HCT116 (cell line): Measurements from ENCODE around the gene LDB2. TPM values are rescaled to one million over a fixed set of nuclear protein-coding genes. Genes with fewer than 3 reads are reported as not detected.

Experiments used
- ATAC-seq: fragments of 200-7000 bp; cut with Tn5 transposase; 2 replicates; pipeline ENCODE4 v1.9.1; 2020; ENCODE audit warnings: mild to moderate bottlenecking, moderate library complexity
- BruUV-seq: library from RNA; stranded (reverse); fragments of 400-500 nt; replicated peaks from 2 replicates; lab custom pipeline; 2021; lab: Mats Ljungman, UMichigan
- CTCF ChIA-PET: fragments of 300-600 bp; sonication (Branson Sonifier 250); formaldehyde crosslinking; loops from one replicate; lab custom pipeline; 2021; ENCODE audit warnings: antibody characterized with exemption; lab: Charles Lee
- POLR2A ChIA-PET: fragments of 300-600, 350-600 bp; sonication (Branson Sonifier 250); formaldehyde crosslinking; loops from one replicate; lab custom pipeline; 2021; ENCODE audit warnings: antibody characterized with exemption; lab: Charles Lee
- RAD21 ChIA-PET, 2 experiments: fragments of 300-600 bp; sonication (Branson Sonifier 250); formaldehyde crosslinking; loops; one replicate each; lab custom pipeline; 2023; ENCODE audit warnings: low total read pairs in 2 of 2; ENCODE audit not compliant: uncharacterized antibody in 2 of 2, unreplicated experiment in 2 of 2, low non-redundant PET in 1 of 2; lab: Charles Lee
- DNase-seq: peaks from one replicate; pipeline ENCODE4 v3.0.0-alpha.2; 2010; ENCODE audit warnings: low read depth, low spot score
- H2AFZ ChIP-seq: fragments of 200-600 bp; shearing (Covaris generic), sonication (generic); 2 replicates; pipeline ENCODE4 v1.6.1; 2017; ENCODE audit warnings: low read depth, mixed run types, mixed read lengths, antibody characterized with exemption, low read length; ENCODE audit not compliant: poor library complexity, severe bottlenecking
- H3K27ac ChIP-seq: 2 replicates; pipeline ENCODE4 v1.5.1; 2012; ENCODE audit warnings: low read depth, low read length
- H3K27me3 ChIP-seq: fragments of 200-600 bp; sonication (generic); 2 replicates; pipeline ENCODE4 v1.6.1; 2016; ENCODE audit warnings: mixed run types, low read length, mixed read lengths; ENCODE audit not compliant: insufficient read depth
- H3K36me3 ChIP-seq, 2 experiments: fragments of 200-500 bp in 1 of 2; fragments of 200-600 bp in 1 of 2; sonication (Bioruptor generic) in 1 of 2; sonication (generic) in 1 of 2; 2 replicates each; pipeline versions ENCODE4 v1.5.1 to v1.6.1; 2014 to 2016; ENCODE audit warnings: low read length in 2 of 2, inconsistent platforms in 1 of 2, mixed read lengths in 1 of 2, mixed run types in 1 of 2; ENCODE audit not compliant: insufficient read depth in 2 of 2, control insufficient read depth in 1 of 2
- H3K4me1 ChIP-seq, 2 experiments: fragments of 200-600 bp in 1 of 2; sonication (generic) in 1 of 2; 2 replicates each; pipeline versions ENCODE4 v1.5.1 to v1.6.1; 2012 to 2017; ENCODE audit warnings: low read length in 2 of 2, inconsistent platforms in 1 of 2, mild to moderate bottlenecking in 1 of 2, mixed read lengths in 1 of 2, mixed run types in 1 of 2, moderate library complexity in 1 of 2; ENCODE audit not compliant: insufficient read depth in 2 of 2, control insufficient read depth in 1 of 2
- H3K4me2 ChIP-seq: fragments of 200-600 bp; sonication (generic); 2 replicates; pipeline ENCODE4 v1.6.1; 2017; ENCODE audit warnings: mixed run types, low read length, mixed read lengths
- H3K4me3 ChIP-seq, 2 experiments: fragments of 200-600 bp in 1 of 2; sonication (generic) in 1 of 2; replicated peaks in 1 of 2; 2 replicates each; pipeline ENCODE4 v1.5.1; 2011 to 2016; ENCODE audit warnings: low read length in 2 of 2, control low read depth in 1 of 2, low read depth in 1 of 2, mild to moderate bottlenecking in 1 of 2, mixed read lengths in 1 of 2, mixed run types in 1 of 2
- H3K79me2 ChIP-seq: fragments of 200-600 bp; sonication (generic); 2 replicates; pipeline ENCODE4 v1.6.1; 2017; ENCODE audit warnings: mild to moderate bottlenecking, mixed run types, low read length, moderate library complexity, mixed read lengths; ENCODE audit not compliant: insufficient read depth
- H3K9ac ChIP-seq: fragments of 200-600 bp; sonication (generic); 2 replicates; pipeline ENCODE4 v1.6.1; 2016; ENCODE audit warnings: low read length, mixed read lengths
- H3K9me2 ChIP-seq: fragments of 200-600 bp; sonication (generic), shearing (Covaris generic); 2 replicates; pipeline ENCODE4 v1.6.1; 2017; ENCODE audit warnings: mixed run types, mild to moderate bottlenecking, moderate library complexity; ENCODE audit not compliant: insufficient read depth
- H3K9me3 ChIP-seq, 2 experiments: fragments of 200-500 bp in 1 of 2; fragments of 200-600 bp in 1 of 2; sonication (Bioruptor generic) in 1 of 2; sonication (generic) in 1 of 2; 2 replicates each; pipeline ENCODE4 v1.6.1; 2014 to 2017; ENCODE audit warnings: low read length in 2 of 2, mixed read lengths in 2 of 2, inconsistent platforms in 1 of 2, low read depth in 1 of 2, mild to moderate bottlenecking in 1 of 2, mixed run types in 1 of 2, moderate library complexity in 1 of 2; ENCODE audit not compliant: control insufficient read depth in 1 of 2, insufficient read depth in 1 of 2
- H4K20me1 ChIP-seq: fragments of 200-600 bp; sonication (generic), shearing (Covaris generic); 2 replicates; pipeline ENCODE4 v1.6.1; 2017; ENCODE audit warnings: mixed run types, mild to moderate bottlenecking, moderate library complexity; ENCODE audit not compliant: insufficient read depth
- CBX3 ChIP-seq: IDR thresholded peaks from 2 replicates; pipeline ENCODE4 v1.6.1; 2012; ENCODE audit warnings: low read depth
- CEBPB ChIP-seq: IDR thresholded peaks from 2 replicates; pipeline ENCODE4 v1.6.1; 2012; ENCODE audit warnings: low read depth
- EGR1 ChIP-seq: IDR thresholded peaks from 2 replicates; pipeline ENCODE4 v1.6.1; 2012; ENCODE audit warnings: low read depth
- ELF1 ChIP-seq: IDR thresholded peaks from 2 replicates; pipeline ENCODE4 v1.6.1; 2012; ENCODE audit warnings: low read depth, borderline replicate concordance
- EZH2 ChIP-seq: fragments of 200-600 bp; sonication (generic); IDR thresholded peaks from 2 replicates; pipeline ENCODE4 v1.6.1; 2017; ENCODE audit warnings: antibody characterized with exemption, mixed run types
- FOSL1 ChIP-seq: IDR thresholded peaks from 2 replicates; pipeline ENCODE4 v1.6.1; 2012; ENCODE audit warnings: low read depth
- JUND ChIP-seq: IDR thresholded peaks from 2 replicates; pipeline ENCODE4 v1.6.1; 2012
- POLR2A ChIP-seq: IDR thresholded peaks from 2 replicates; pipeline ENCODE4 v1.7.0; 2011; ENCODE audit warnings: borderline replicate concordance; ENCODE audit not compliant: insufficient read depth, insufficient read length; ENCODE audit errors: extremely low read depth
- POLR2AphosphoS5 ChIP-seq: IDR thresholded peaks from 2 replicates; pipeline ENCODE4 v1.6.1; 2011; ENCODE audit warnings: mild to moderate bottlenecking, low read depth, low read length, moderate library complexity
- SIN3A ChIP-seq: IDR thresholded peaks from 2 replicates; pipeline ENCODE4 v1.6.1; 2012; ENCODE audit warnings: low read depth
- SP1 ChIP-seq: IDR thresholded peaks from 2 replicates; pipeline ENCODE4 v1.6.1; 2012; ENCODE audit warnings: low read depth
- SRF ChIP-seq: IDR thresholded peaks from 2 replicates; pipeline ENCODE4 v1.6.1; 2012; ENCODE audit warnings: low read depth
- TCF7L2 ChIP-seq: IDR thresholded peaks from 2 replicates; pipeline ENCODE4 v1.7.0; 2011; ENCODE audit warnings: borderline replicate concordance, inconsistent platforms; ENCODE audit not compliant: insufficient read depth, insufficient read length; ENCODE audit errors: extremely low read depth
- YY1 ChIP-seq: IDR thresholded peaks from 2 replicates; pipeline ENCODE4 v1.6.1; 2011; ENCODE audit warnings: low read length, low read depth, moderate library complexity, mild to moderate bottlenecking; ENCODE audit not compliant: insufficient replicate concordance; ENCODE audit errors: extremely low read depth
- ZFX ChIP-seq: fragments of 450-650 bp; IDR thresholded peaks from 2 replicates; pipeline ENCODE4 v1.6.1; 2017
- ZNF274 ChIP-seq: fragments of 200-500 bp; sonication (Bioruptor generic); IDR thresholded peaks from 2 replicates; pipeline ENCODE4 v1.6.1; 2014; ENCODE audit warnings: mild to moderate bottlenecking, low read depth, low read length, inconsistent platforms
- intact Hi-C: fragments of 100-400 bp; cut with micrococcal nuclease; formaldehyde crosslinking; loops from 2 replicates; pipeline ENCODE4 v1.10.0; 2022
- total RNA-seq: library from RNA; stranded (reverse); gene quantifications from one replicate; pipeline ENCODE4 v1.2.1, GENCODE V29; 2021; ENCODE audit not compliant: unreplicated experiment
- TF ChIP-seq, protein P1 (sequence below), 3 experiments: fragments of 200-600 bp in 1 of 3; sonication (generic) in 1 of 3; IDR thresholded peaks in 2 of 3; conservative IDR thresholded peaks in 1 of 3; 2 replicates each; pipeline ENCODE4 v1.5.1; 2012 to 2017; ENCODE audit warnings: low read depth in 2 of 3, low read length in 2 of 3, antibody characterized with exemption in 1 of 3, borderline replicate concordance in 1 of 3, control low read depth in 1 of 3, mild to moderate bottlenecking in 1 of 3, mixed read lengths in 1 of 3, mixed run types in 1 of 3, moderate library complexity in 1 of 3; ENCODE audit not compliant: insufficient read depth in 1 of 3
- TF ChIP-seq, protein P2 (sequence below): IDR thresholded peaks from 2 replicates; pipeline ENCODE4 v1.6.1; 2011; ENCODE audit warnings: mild to moderate bottlenecking, low read length, moderate library complexity; ENCODE audit not compliant: insufficient replicate concordance; ENCODE audit errors: extremely low read depth
- TF ChIP-seq, protein P3 (sequence below): IDR thresholded peaks from 2 replicates; pipeline ENCODE4 v1.6.1; 2012

Gene LDB2
- total RNA-seq, 1 experiment from 2014 or later, result 0.12 TPM

DNA sequence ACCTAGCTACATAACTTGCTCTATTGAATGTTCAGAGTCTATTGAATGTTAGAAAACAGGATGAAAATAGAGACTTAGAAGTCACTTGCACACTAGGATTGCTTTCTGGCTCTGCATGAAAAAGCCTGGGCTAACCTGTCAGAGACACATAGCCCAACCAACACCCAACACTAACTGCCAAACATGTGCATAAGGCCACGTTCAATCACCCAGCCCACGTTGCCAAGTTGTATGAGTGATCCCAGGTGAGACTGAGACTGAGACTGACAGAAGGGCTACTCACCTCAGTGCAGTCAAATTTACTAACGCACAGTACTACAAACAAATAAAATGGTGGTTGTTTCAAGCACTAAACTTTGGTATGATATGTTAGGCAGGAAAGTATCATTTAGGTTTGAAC lies 61.0 kb downstream of the LDB2 start (continued):
- TF ChIP-seq, protein P1, sequence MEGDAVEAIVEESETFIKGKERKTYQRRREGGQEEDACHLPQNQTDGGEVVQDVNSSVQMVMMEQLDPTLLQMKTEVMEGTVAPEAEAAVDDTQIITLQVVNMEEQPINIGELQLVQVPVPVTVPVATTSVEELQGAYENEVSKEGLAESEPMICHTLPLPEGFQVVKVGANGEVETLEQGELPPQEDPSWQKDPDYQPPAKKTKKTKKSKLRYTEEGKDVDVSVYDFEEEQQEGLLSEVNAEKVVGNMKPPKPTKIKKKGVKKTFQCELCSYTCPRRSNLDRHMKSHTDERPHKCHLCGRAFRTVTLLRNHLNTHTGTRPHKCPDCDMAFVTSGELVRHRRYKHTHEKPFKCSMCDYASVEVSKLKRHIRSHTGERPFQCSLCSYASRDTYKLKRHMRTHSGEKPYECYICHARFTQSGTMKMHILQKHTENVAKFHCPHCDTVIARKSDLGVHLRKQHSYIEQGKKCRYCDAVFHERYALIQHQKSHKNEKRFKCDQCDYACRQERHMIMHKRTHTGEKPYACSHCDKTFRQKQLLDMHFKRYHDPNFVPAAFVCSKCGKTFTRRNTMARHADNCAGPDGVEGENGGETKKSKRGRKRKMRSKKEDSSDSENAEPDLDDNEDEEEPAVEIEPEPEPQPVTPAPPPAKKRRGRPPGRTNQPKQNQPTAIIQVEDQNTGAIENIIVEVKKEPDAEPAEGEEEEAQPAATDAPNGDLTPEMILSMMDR (IDR thresholded peaks at IDR 0.05 in 2 of 3, conservative IDR thresholded peaks at IDR 0.05 in 1 of 3; ENCODE audit: borderline replicate concordance in 1 of 3, insufficient read depth in 1 of 3, low read depth in 2 of 3, low read length in 2 of 3), result no peak
- TF ChIP-seq CBX3 (no peak), POLR2A (no peak), ZFX (no peak), EGR1 (no peak), SRF (no peak), SP1 (no peak), ELF1 (no peak)
- TF ChIP-seq, protein P2, sequence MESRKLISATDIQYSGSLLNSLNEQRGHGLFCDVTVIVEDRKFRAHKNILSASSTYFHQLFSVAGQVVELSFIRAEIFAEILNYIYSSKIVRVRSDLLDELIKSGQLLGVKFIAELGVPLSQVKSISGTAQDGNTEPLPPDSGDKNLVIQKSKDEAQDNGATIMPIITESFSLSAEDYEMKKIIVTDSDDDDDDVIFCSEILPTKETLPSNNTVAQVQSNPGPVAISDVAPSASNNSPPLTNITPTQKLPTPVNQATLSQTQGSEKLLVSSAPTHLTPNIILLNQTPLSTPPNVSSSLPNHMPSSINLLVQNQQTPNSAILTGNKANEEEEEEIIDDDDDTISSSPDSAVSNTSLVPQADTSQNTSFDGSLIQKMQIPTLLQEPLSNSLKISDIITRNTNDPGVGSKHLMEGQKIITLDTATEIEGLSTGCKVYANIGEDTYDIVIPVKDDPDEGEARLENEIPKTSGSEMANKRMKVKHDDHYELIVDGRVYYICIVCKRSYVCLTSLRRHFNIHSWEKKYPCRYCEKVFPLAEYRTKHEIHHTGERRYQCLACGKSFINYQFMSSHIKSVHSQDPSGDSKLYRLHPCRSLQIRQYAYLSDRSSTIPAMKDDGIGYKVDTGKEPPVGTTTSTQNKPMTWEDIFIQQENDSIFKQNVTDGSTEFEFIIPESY, result no peak

DNA sequence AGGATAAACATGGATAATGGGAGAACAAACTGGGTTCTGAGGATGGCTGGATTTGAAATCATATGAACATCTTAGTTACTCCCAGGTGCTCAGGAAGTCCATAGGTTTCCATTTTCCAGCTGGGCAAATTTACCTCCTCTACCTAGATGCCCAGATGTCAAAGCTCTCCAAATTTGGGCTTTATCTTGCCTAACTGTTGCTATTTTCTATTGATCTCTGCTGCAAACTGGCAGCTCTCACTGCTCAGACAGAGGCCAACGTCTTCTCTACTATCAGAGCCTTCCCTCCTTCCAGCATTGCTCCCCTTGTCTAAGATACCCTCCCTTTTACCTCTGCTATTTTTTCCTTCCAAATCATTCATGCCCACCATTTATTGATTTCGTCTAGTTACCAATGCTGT lies 62.1 kb downstream of the LDB2 start:
- no peak for ATAC-seq
- BruUV-seq, result no TSS peak
- Histone ChIP-seq H3K27me3 (peaks cover 9% of the 10 kb centered on the region), H3K9me3 (no peaks in the 10 kb centered on the region), H3K4me2 (no peak overlapping the region), H3K4me1 (no peaks in the 10 kb centered on the region), H2AFZ (no peak overlapping the region), H4K20me1 (no peaks in the 10 kb centered on the region), H3K79me2 (no peaks in the 10 kb centered on the region), H3K27ac (no peak overlapping the region), H3K36me3 (no peaks in the 10 kb centered on the region), H3K4me3 (no peak overlapping the region), H3K9ac (no peak overlapping the region), H3K9me2 (no peaks in the 10 kb centered on the region)
- DNase-seq, result no peak
- RAD21 ChIA-PET, result no interaction called here
- intact Hi-C loops, result no loop called here
- CTCF ChIA-PET, result no interaction called here
- POLR2A ChIA-PET, result no interaction called here
- TF ChIP-seq, protein P2, result no peak
- no peak for TF ChIP-seq ZNF274
- TF ChIP-seq CBX3, result no peak
- no peak for TF ChIP-seq TCF7L2
- no peak for TF ChIP-seq FOSL1
- no peak for TF ChIP-seq EZH2
- TF ChIP-seq ELF1, result no peak
- TF ChIP-seq EGR1, result no peak
- no peak for TF ChIP-seq SIN3A
- TF ChIP-seq YY1, result no peak
- TF ChIP-seq POLR2A, result no peak
- TF ChIP-seq ZFX, result no peak
- TF ChIP-seq, protein P3, sequence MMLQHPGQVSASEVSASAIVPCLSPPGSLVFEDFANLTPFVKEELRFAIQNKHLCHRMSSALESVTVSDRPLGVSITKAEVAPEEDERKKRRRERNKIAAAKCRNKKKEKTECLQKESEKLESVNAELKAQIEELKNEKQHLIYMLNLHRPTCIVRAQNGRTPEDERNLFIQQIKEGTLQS, result no peak
- no peak for TF ChIP-seq CEBPB
- TF ChIP-seq POLR2AphosphoS5, result no peak
- no peak for TF ChIP-seq JUND
